PC-9 (cell line): Measurements from ENCODE around the gene CDH1. TPM values are rescaled to one million over a fixed set of nuclear protein-coding genes. Genes with fewer than 3 reads are reported as not detected.

Source experiments
- BruUV-seq: library from RNA; stranded (reverse); fragments of 400-500 nt; replicated peaks from 2 replicates; lab custom pipeline; 2021; lab: Mats Ljungman, UMichigan
- CTCF ChIA-PET: fragments of 300-600 bp; sonication (Branson Sonifier 250); formaldehyde crosslinking; loops from one replicate; lab custom pipeline; 2022; ENCODE audit warnings: antibody characterized with exemption; lab: Charles Lee
- POLR2A ChIA-PET: fragments of 300-600 bp; sonication (Branson Sonifier 250); formaldehyde crosslinking; loops from one replicate; lab custom pipeline; 2022; ENCODE audit warnings: antibody characterized with exemption; ENCODE audit not compliant: unreplicated experiment; lab: Charles Lee
- DNase-seq, 2 experiments: peaks; one replicate each; pipeline versions ENCODE4 v3.0.0 to v3.0.0-alpha.2; 2015 to 2022; ENCODE audit warnings: mixed read lengths in 1 of 2
- H2AFZ ChIP-seq: fragments of 200-600 bp; sonication (generic); 2 replicates; pipeline ENCODE4 v1.8.1; 2017; ENCODE audit warnings: antibody characterized with exemption
- H3F3A ChIP-seq: fragments of 200-600 bp; sonication (generic); 2 replicates; pipeline ENCODE4 v1.8.1; 2017; ENCODE audit warnings: antibody characterized with exemption, mild to moderate bottlenecking, low read depth; ENCODE audit not compliant: insufficient read depth
- H3K27ac ChIP-seq: fragments of 200-600 bp; sonication (generic); 2 replicates; pipeline ENCODE4 v1.6.1; 2016; ENCODE audit warnings: mixed run types
- H3K27me3 ChIP-seq: fragments of 200-600 bp; sonication (generic); 2 replicates; pipeline ENCODE4 v1.6.1; 2016; ENCODE audit warnings: low read depth, mixed run types; ENCODE audit not compliant: insufficient read depth
- H3K36me3 ChIP-seq: fragments of 200-600 bp; sonication (generic); 2 replicates; pipeline ENCODE4 v1.6.1; 2016; ENCODE audit warnings: low read depth, mixed run types
- H3K4me1 ChIP-seq: fragments of 200-600 bp; sonication (generic); replicated peaks from 2 replicates; pipeline ENCODE4 v1.6.1; 2016; ENCODE audit warnings: mixed run types; ENCODE audit not compliant: insufficient read depth
- H3K4me2 ChIP-seq: fragments of 200-600 bp; sonication (generic); 2 replicates; pipeline ENCODE4 v1.6.1; 2017; ENCODE audit warnings: mixed run types
- H3K4me3 ChIP-seq: fragments of 200-600 bp; sonication (generic); 2 replicates; pipeline ENCODE4 v1.6.1; 2016; ENCODE audit warnings: mixed run types
- H3K79me2 ChIP-seq: fragments of 200-600 bp; sonication (generic); 2 replicates; pipeline ENCODE4 v1.6.1; 2017; ENCODE audit warnings: low read depth, mixed run types
- H3K9me2 ChIP-seq: fragments of 200-600 bp; sonication (generic); 2 replicates; pipeline ENCODE4 v1.8.1; 2017; ENCODE audit warnings: mild to moderate bottlenecking; ENCODE audit not compliant: insufficient read depth
- H3K9me3 ChIP-seq: fragments of 200-600 bp; sonication (generic); 2 replicates; pipeline ENCODE4 v1.8.1; 2016; ENCODE audit warnings: low read depth; ENCODE audit not compliant: insufficient read depth
- H4K20me1 ChIP-seq: fragments of 200-600 bp; sonication (generic); 2 replicates; pipeline ENCODE4 v1.8.1; 2017; ENCODE audit not compliant: insufficient read depth
- EZH2 ChIP-seq: fragments of 200-600 bp; sonication (generic); IDR thresholded peaks from 2 replicates; pipeline ENCODE4 v1.8.0; 2017; ENCODE audit warnings: antibody characterized with exemption, low read depth
- intact Hi-C: fragments of 100-400 bp; cut with micrococcal nuclease; formaldehyde crosslinking; loops from one replicate; pipeline ENCODE4 v1.10.0; 2022; ENCODE audit not compliant: unreplicated experiment
- total RNA-seq: library from RNA; stranded (reverse); gene quantifications from 2 replicates; pipeline ENCODE4 v1.2.3, GENCODE V29; 2021
- TF ChIP-seq, protein P1 (sequence below): fragments of 200-600 bp; sonication (generic); conservative IDR thresholded peaks from 2 replicates; pipeline ENCODE4 v1.6.1; 2017; ENCODE audit warnings: mixed run types, antibody characterized with exemption, mild to moderate bottlenecking, moderate library complexity

The CDH1 gene
- total RNA-seq, 1 experiment from 2014 or later, result 120 TPM

DNA sequence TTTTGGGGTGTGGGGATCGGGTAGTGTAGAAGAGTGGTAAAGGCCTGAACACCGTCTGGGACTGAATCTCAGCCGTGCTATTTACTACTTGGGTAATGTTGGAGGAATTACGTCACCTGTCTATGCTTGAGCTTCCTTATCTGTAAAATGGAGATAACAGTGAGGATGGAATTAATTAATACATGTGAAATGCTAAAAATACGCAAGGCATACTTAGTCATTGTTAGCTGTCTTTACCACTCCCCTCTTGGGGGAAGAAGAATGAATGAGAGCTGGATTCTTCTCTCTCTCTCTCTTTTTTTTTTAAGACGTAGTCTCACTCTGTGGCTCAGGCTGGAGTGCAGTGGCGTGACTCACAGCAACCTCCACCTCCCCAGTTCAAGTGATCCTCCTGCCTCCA, 65.1 kb downstream of the CDH1 start:
- no TSS peak for BruUV-seq
- Histone ChIP-seq H3K36me3 (peaks cover 15% of the 10 kb centered on the region), H3K9me2 (no peaks in the 10 kb centered on the region), H3K27me3 (no peaks in the 10 kb centered on the region), H3K9me3 (no peaks in the 10 kb centered on the region), H3K4me1 (peaks cover 42% of the 10 kb centered on the region), H3K27ac (peak overlapping the region; percentile 54), H3F3A (peaks cover 36% of the 10 kb centered on the region), H4K20me1 (peaks cover 5% of the 10 kb centered on the region; the same call in 1 of the 2 replicates), H3K4me2 (no peak overlapping the region), H3K4me3 (no peak overlapping the region), H3K79me2 (peaks cover 40% of the 10 kb centered on the region), H2AFZ (no peak overlapping the region)
- DNase-seq, result peak in 1 of 2 experiments; percentile 35
- TF ChIP-seq, protein P1, sequence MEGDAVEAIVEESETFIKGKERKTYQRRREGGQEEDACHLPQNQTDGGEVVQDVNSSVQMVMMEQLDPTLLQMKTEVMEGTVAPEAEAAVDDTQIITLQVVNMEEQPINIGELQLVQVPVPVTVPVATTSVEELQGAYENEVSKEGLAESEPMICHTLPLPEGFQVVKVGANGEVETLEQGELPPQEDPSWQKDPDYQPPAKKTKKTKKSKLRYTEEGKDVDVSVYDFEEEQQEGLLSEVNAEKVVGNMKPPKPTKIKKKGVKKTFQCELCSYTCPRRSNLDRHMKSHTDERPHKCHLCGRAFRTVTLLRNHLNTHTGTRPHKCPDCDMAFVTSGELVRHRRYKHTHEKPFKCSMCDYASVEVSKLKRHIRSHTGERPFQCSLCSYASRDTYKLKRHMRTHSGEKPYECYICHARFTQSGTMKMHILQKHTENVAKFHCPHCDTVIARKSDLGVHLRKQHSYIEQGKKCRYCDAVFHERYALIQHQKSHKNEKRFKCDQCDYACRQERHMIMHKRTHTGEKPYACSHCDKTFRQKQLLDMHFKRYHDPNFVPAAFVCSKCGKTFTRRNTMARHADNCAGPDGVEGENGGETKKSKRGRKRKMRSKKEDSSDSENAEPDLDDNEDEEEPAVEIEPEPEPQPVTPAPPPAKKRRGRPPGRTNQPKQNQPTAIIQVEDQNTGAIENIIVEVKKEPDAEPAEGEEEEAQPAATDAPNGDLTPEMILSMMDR, result no peak
- TF ChIP-seq EZH2, result no peak
- ChIA-PET CTCF (interaction anchor here (0.6 to 0.7 kb wide), 3 partner anchors 24 to 773 kb away, joined by 3 to 4 read pairs (median 3); no protein-coding TSS in a partner anchor), POLR2A (interaction anchor here (0.6 kb wide), 2 partner anchors 17 to 88 kb away, joined by 3 to 9 read pairs; no protein-coding TSS in a partner anchor)
- intact Hi-C loops, result loop anchor here (5.0 kb wide), 1 partner anchor 210 kb away; no protein-coding TSS in a partner anchor

DNA sequence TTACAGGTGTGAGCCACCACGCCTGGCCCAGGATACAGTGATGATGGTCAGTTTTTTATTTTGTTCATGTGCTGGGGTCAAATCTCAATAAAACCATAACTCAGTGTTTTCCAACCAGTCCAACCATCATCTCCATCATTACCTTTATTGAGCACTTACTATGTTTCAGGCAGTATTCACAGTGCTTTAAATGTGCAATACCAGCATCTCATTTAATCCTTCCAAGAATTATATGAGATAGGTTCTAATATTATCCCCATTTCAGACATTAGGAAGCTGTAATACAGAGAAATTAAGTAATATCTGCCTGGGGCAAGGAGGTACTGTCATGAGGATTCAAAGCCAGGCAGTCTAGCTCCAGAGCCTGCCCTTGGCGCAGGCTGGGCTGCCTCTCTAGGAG, 69.3 kb downstream of the CDH1 start:
- Histone ChIP-seq H3K9me3 (no peaks in the 10 kb centered on the region), H3K4me3 (no peak overlapping the region), H3K4me1 (peaks cover 4% of the 10 kb centered on the region), H3K79me2 (peaks cover 26% of the 10 kb centered on the region), H3K27ac (no peak overlapping the region), H4K20me1 (peaks cover 5% of the 10 kb centered on the region; the same call in 1 of the 2 replicates), H3K4me2 (no peak overlapping the region), H3K27me3 (no peaks in the 10 kb centered on the region), H3F3A (peaks cover 13% of the 10 kb centered on the region), H3K36me3 (peaks cover 47% of the 10 kb centered on the region), H2AFZ (no peak overlapping the region), H3K9me2 (no peaks in the 10 kb centered on the region)
- intact Hi-C loops, result no loop called here
- no peak for DNase-seq
- no TSS peak for BruUV-seq
- POLR2A ChIA-PET, result no interaction called here
- no peak for TF ChIP-seq EZH2
- TF ChIP-seq, protein P1, result no peak
- CTCF ChIA-PET, result no interaction called here

DNA sequence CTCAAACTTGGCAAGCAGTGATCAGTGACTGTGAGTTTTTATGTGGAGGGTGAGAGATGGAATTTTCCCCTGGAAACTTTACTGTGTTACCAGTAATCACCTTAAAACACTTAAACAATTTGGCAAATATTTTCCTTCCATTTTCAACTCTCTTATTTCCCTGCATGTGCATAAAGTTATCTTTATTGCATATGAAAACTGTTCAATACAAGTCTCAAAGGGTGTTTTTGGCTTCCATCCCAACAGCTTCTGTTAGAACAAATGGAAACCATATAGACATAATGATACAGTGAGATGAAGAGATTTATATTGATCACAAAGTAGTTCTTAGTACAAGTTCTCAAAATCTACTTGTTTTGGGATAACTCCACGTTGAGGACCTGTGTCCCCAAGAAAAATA, 69.9 kb downstream of the CDH1 start:
- no peak for DNase-seq
- Histone ChIP-seq H3K4me2 (no peak overlapping the region), H3K4me3 (no peak overlapping the region), H3K9me3 (no peaks in the 10 kb centered on the region), H3F3A (peaks cover 8% of the 10 kb centered on the region), H3K27ac (no peak overlapping the region), H3K79me2 (peaks cover 23% of the 10 kb centered on the region), H3K4me1 (peaks cover 2% of the 10 kb centered on the region), H4K20me1 (peaks cover 5% of the 10 kb centered on the region), H3K9me2 (no peaks in the 10 kb centered on the region), H3K27me3 (no peaks in the 10 kb centered on the region), H3K36me3 (peaks cover 48% of the 10 kb centered on the region), H2AFZ (no peak overlapping the region)
- no TSS peak for BruUV-seq
- ChIA-PET POLR2A (no interaction called here), CTCF (no interaction called here)
- intact Hi-C loops, result no loop called here
- TF ChIP-seq, protein P1, result no peak
- no peak for TF ChIP-seq EZH2
